Right renal pelvis (tissue), 4 donors: Measurements from ENCODE around the gene LYG1. TPM values are rescaled to one million over a fixed set of nuclear protein-coding genes. Genes with fewer than 3 reads are reported as not detected.
"Not testable (repeated sequence)": the region's sequence is repeated elsewhere in the genome, so short reads cannot be mapped to it uniquely, and the experiment has no call there.

ENCODE experiments used
- DNase-seq, 4 donors: peaks; one replicate each; pipeline ENCODE4 v3.0.0-alpha.2; 2013; ENCODE audit warnings: low read depth in 4 of 4, low spot score in 3 of 4, missing footprints in 1 of 4
- polyA plus RNA-seq, 4 donors: library from polyadenylated mRNA; unstranded; fragments of 120-200 nt; gene quantifications; one replicate each; pipeline ENCODE4 v1.2.1, GENCODE V29; 2013; ENCODE audit not compliant: insufficient read length in 4 of 4

The LYG1 gene
- 1 to 10 TPM; 2.7 to 5.6 (median 3.1) TPM for polyA plus RNA-seq

DNA sequence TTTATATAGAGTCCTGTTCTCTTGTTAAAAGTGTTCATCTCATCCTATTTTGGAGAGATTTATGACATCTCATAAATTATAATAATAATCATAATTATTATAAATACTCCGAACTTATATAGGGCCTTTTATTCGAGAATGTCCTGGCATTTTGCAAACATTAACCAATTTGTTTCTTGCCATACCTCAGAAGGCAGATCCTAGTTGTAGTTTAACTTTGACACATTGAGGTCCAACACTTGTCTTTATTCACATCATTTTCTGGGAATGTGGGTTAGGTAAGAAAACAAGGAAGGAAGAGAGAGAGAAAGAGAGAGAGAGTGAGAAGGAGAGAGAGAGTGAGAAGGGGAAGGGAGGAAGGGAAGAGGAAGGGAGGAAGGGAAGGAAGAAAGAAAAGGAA, at the start of gene LYG1:
TSS of gene LYG1 (minus strand) at position 101 of the 400 bp plus-strand sequence. CDS start 5,527 bp downstream, outside the sequence.
- not testable (repeated sequence) for DNase-seq

DNA sequence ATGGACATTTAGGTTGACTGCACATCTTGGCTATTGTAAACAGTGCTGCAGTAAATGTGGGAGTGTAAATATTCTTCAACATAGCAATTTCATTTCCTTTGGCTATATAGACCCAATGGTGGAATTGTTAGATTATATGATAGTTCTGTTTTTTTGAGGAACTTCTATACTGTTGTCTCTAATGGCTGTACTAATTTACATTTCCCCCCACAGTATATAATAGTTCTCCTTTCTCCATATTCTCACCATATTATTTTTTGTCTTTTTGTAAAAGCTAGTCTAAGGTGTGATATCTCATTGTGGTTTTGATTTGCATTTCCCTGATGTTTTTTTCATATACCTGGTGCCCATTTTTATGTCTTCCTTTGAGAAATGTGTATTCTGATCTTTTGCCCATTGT, 49.2 kb upstream of the LYG1 start:
- no peak for DNase-seq

DNA sequence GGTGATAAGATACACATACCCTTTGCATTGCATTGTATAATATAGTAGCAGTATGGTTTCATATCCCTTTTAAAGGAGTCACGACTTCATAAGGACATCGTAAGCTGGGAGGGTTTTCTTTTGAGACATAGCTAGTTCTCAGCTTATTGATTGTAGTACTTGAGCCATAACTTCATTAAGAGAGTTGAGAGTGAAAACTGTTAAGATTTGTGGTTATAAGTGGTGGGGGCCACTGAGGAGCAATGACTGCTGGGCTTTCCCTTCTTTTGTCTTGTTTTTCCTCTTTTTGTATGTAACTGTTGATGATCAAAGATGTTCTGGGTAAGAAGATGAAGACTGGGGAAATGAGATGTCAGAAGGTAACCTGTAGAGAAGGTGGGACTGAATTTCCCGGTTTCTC, 47.2 kb upstream of the LYG1 start:
- DNase-seq, result no peak

DNA sequence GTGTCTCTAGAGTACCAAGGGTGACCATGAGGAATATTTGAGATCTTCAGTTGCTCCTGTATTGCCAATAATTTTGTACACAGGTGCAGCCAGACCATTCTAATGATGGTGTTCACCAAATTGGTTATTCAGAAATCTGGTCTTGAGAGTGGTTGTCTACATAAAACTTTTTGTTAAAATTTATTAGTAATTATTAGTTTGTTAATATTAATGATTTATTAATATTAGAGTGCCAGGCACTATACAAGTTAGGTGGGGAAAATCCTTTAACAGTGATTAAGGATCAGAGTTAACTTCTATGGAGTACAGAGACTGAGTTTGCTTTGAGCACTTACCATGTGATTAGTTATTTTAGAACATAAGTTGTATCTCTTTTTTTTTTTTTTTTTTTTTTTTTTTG, 45.2 kb upstream of the LYG1 start:
- no peak for DNase-seq

DNA sequence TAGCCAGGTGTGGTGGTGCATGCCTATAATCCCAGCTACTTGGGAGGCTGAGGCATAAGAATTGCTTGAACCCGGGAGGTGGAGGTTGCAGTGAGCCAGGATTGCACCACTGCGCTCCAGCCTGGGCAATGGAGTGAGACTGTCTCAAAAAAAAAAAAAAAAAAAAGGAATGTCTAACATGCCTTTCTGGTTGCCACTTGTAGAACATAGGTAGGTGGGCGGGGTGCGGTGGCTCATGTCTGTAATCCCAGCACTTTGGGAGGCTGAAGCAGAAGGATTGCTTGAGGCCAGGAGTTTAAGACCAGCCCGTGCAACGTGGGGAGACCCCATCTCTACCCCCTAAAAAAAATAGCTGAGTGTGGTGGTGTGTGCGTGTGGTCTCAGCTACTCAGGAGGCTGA, 44.4 kb upstream of the LYG1 start:
- not testable (repeated sequence) for DNase-seq

DNA sequence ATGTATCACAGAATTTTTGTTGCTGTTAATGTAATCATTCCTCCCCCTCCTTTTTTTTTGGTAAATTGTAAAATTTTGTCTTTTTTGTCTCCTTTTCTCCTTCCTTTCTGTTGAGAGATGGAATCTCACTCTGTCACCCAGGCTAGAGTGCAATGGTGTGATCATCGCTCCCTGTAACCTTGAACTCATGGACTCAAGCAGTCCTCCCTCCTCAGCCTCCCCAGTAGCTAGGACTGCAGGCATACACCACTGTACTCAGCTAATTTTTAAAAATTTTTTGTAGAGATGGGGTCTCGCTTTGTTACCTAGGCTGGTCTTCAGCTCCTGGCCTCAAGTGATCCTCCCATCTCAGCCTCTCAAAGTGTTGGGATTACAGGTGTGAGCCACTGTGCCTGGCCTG, 41.5 kb upstream of the LYG1 start:
- DNase-seq, result no peak

DNA sequence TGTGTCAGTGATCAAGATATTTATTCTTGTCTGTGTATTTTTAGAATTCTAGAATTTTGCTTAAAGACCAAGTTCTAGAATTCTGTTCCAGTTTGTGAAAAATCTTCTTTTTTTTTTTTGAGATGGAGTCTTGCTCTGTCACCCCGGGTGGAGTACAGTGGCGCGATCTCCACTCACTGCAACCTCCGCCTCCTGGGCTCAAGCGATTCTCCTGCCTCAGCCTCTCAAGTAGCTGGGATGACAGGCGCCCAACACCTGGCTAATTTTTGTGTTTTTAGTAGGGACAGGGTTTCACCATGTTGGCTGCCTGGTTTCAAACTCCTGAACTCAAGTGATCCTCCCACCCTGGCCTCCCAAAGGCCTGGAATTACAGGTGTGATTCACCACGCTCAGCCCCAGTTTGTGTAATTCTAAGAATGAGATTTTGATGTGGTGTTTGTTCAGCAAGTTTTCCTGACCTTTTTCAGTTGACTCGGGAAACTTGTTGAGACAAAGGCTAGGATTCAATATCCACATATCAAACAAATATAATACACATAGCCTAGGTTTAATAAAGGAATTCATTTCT, 39.8 kb upstream of the LYG1 start:
- no peak for DNase-seq

DNA sequence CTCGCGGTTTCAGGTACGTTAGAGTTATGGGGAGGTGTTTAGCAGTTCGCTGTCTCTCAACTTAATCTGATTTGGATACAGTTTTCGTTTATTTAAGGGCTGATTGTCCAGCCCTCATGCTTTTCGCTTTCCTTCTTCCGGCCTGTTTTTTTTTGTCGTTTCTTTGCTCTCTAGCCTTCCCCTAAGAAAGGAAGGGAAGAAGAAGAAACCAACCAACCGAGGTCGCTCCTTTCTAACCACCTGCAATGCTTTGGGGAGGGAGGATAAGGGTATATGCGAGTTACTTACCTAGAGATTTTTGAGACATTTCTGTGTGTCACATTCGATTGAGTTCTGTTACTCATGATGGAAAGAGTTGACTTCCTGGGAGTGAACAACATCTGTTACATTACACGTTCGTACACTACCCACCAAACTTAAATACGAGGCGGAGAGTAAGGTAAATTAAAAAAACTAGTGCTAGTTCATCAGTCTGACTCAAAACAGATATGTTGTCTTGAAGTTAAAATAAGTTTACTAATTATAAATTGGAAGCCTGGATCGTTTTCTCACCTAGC, 37.1 kb upstream of the LYG1 start:
- peak in 1 of 4 donors; percentile 16 for DNase-seq

DNA sequence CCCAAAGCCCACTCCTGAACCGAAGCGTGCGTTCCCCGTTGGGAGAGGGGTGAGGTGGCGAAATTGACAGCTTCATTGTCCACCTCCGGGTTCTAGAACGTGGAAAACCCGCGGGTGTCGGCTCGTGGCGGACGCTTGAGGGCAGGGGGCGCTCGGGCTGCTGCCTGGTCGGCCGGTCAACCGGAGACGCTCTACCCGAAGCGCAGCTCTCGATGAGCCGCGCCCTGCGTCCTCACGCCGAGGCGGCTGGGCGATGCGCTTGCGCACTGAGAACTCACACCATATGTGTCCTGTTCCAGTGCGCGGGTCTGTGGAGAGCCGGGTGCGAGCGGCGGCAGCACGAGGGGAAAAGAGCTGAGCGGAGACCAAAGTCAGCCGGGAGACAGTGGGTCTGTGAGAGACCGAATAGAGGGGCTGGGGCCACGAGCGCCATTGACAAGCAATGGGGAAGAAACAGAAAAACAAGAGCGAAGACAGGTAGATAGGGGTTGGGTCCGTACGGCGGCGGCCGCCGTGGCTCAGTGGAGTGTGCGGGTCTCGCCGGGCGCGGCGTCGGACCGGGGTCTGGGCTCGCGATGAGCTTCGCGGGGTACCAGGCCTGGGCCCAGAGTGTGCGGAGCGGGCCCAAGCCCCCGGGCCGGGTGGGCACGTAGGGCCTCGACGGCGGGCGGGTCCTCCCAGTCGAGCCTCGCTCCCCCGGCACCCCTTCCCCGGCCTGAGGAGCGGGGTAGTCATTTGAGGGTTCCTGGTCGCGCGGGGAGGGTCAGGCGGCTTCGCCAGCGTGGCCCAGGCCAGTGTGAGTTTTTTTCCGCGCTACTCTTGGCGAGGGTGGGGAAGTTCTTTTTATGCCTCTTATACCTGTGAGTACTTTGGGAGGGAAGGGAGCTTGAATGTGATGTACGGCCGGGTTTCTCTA, 36.4 kb upstream of the LYG1 start, which contains the start of gene EIF5B:
TSS of gene EIF5B (plus strand) at position 277 of the 916 bp plus-strand sequence. CDS start at position 443, 166 bp downstream.
- peak; percentile 88 to 92 (median 90) for DNase-seq

DNA sequence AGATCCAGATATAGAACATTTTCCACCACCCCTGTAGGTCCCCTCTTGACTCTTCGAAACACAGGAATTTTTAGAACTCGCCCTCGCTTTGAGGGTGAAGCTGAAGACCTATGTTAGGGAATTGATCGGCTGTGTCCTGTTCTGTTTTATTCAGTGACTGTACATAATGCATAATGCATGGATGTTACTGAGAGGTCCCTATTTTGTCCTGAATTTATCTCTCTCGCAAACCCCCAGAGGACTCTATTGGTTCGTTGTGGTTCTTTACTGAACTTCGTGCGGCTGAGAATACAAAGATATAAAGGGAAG, 35.8 kb upstream of the LYG1 start:
- DNase-seq, result peak in 2 of 4 donors; percentile 16 to 68

DNA sequence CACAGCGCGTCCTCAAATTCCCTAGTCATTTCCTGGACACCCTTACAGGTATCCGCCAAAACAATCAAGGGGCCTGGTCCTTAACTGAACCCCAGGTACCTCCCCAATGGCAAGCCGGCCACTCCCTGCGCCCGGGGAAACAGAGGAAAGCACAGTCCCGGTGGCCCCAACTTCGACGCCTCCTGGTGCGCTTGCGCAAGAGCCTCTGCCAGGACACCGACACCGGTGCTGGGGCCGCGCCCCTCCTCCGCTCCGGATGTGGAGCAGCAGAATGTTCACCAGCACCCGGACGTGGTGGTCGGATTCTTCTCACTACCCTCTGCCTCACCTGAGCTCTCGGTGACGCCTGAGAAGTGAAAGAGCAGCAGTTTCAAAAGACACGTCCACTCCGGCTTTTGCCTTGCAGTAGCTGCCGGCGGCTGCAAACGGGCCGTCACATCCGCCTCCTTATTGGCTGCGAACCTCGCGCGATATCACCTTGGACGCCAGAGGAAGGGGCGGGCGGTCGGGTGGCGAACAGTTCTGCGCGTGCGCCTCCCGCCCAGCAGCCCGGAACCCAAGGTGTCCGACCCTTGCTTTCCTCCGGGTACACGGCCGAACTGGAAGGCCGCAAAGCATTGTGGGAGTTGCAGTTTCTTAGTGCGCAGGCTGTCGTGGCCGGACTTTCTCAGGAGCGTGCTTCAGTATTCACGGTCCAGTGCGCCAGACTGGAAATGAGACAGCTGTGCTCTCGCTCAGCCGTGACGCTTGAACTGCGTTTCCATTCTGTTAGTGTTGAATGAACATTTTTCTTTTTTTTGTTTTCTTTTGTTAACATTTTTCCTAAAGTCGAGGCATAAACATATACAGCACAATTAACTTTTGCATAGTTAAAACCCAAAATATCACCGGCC, 35.2 kb upstream of the LYG1 start, which contains the start of gene TXNDC9:
TSS of gene TXNDC9 (minus strand) at position 423 of the 893 bp plus-strand sequence. CDS start 3,123 bp downstream, outside the sequence.
- peak; percentile 99 to 100 (median 100) for DNase-seq

DNA sequence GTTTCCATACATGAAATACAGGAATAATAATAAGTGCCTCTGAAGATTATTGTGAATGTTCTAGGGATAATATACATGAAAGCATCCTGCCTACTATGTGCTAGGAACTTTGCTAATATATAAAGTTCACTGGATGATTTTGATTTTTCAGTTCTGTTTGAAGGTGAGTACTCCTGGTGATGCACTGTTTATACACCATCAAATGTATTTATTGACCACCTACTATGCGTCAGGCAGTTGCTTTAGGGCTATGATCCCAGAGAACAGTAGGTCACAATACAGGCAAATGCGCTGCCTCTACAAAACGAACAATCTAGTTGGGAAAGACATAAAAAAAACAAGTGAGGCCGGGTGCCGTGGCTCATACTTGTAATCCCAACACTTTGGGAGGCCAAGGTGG, 24.4 kb upstream of the LYG1 start:
- no peak for DNase-seq

DNA sequence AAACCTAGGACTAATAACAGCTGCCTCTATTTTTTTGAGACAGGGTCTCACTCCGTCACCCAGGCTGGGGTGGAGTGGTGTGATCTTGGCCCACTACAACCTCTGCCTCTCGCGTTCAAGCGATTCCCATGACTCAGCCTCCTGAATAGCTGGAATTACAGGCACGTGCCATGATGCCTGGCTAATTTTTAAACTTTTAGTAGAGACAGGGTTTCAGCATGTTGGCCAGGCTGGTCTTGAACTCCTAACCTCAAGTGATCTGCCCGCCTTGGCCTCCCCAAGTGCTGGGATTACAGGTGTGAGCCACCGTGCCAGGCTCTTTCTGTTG, 16.8 kb upstream of the LYG1 start:
- not testable (repeated sequence) for DNase-seq

DNA sequence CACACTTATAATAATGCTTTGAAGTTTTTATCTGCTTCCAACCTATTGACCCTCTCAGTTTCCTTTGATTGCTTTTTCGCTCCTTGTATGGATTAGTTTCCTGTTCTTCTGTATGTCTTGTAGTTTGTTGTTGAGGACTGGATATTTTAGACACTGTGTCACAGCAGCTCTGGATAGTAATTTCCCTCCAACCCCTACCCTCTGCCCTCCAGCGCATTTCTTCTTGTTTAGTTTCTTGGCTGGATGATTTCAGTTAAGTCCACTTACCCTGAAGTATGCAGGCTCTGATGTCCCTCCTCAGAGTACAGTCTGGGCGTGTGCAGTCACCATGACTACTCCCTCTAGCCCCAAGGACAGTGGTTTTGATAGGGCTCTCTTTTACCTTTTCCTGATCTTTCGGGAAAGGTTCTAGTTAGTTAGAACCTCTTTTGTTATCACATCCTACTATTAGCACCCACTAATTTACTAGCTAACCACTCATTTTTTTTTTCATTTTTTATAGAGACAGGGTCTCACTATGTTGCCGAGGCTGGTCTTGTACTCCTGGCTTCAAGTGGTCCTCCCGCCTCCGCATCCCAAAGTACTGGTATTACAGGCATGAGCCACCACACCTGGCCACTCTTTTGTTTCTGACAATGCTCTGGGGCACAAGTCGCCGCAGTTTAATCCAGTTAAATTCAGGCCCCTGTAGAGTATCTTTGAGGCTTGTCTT, 16.3 kb upstream of the LYG1 start:
- no peak for DNase-seq

DNA sequence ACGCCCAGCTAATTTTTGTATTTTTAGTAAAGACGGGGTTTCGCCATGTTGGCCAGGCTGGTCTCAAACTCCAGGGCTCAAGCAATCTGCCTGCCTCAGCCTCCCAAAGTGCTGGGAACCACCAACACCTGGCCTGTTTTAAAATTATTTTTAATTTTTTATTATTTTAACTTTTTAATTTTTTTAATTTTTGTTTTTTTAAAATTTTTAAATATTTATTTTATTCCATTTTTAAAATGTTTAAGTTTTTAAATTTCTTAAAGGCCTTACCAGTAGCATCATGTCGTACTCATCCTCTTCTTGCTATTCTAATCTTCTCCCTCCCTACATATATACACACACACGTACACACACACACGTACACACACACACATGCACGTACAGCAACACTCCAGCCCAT, 1.4 kb downstream of the LYG1 start:
- no peak for DNase-seq

DNA sequence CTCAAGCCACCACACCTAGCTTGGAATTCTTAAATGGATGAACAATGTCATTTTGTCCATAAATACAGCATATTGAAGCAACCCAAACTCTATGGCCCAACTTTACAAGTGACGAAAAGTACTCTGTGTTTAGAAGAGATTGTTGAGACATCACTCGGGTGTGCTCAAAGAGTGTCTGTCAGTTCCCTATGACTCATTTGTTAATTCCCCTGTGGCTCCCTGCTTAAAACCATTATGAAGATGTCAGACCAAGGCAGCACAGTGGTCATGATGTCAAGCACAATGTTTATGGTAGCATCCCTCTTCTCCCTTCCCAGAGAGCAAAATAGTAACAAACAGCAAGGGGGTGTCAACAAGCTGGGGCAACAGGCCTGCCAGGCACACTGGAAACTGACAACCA, 3.0 kb downstream of the LYG1 start:
- no peak for DNase-seq

DNA sequence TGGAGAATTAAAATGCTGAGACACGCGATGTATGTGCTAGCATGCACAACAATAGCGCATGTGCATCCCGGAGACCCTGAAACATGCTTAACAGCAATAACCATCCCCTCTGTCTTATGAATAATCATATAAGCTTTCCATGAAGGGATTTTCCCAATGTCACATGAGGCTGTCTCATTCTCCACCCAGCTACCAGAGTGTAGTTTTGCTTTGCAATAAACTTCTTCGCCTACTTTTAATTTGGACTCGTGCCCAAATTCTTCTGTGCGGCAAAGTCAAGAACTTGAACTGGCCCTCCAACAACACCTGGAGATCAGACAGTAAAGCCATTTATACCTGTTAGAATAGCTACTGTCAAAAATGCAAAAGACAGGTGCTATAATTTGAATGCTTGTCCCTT, 15.5 kb downstream of the LYG1 start:
- no peak for DNase-seq

DNA sequence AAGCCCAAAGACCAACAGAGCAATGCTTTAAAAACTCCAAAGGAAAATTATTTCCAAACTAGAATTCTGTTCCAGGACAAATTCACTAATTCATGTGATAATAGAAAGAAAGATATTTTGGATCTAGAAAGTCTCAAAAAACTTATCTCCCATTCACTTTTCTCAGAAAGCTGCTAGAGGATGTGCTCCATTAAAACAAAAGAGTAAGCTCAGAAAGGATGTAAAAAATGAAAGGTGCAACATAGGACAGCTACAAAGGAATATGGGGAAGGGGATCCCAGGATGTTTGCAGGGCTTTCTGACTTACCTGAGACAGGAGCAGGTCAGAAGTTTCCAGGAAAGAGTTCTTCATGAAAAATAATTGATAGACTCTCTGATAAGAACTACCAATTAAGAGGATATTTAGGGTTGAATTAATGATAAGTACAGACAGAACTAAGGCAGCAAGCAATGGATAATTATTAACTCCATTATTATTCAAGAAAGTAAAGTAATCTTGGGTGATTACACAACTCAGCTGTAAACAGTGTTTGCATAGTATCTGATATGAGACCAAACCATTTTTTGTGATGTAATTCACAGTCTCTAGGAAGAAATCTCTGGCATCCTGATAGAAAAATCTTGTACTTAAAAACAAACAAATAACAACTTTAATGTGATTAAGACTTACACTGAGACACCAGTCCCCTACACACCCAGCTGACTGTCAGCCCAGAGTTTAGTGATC, 20.9 kb downstream of the LYG1 start:
- no peak for DNase-seq

DNA sequence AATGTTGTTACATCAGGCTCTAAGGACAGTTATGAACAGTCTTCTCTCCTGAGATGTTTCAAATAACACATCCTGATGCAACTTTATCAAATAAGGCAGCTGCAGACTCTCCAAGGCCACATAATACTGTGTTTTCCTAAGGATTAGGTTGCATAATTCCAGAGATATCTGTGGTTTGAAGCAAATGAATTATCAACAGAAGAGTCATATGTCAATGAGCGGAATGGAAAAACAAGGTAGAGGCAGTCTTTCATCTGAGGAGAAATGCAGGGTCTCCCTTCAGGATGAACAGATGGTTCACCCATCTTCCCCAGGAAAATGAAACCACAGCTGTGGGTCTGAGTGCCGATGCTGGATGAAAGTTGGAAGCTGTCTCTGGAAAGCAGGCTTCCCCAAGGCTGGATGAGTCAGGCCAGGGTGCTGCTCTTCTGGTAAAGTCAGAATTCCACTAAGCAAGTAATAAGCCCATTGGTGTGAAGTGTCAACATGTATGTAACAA, 22.2 kb downstream of the LYG1 start:
- no peak for DNase-seq
